ENCODE results near the gene HPCAL4. TPM values are rescaled to one million over a fixed set of nuclear protein-coding genes. Genes with fewer than 3 reads are reported as not detected.

The HPCAL4 gene
- total and polyA plus RNA-seq, 12 donors = 0.07 to 3.7 (median 0.22) TPM

- Histone ChIP-seq H3K9me3 (no peaks in the 10 kb centered on the region), H3K4me1 (peaks cover 0 to 9% (median 4%) of the 10 kb centered on the region in 9 donors), H3K4me3 (no peak overlapping the region), H3K36me3 (no peaks in the 10 kb centered on the region), H3K27ac (no peak overlapping the region), H3K27me3 (peaks cover 0 to 78% (median 60%) of the 10 kb centered on the region in 7 donors)
- 64 to 68% methylated on average over 13 of the region's 13 CpGs for WGBS, 2 donors
- no peak for DNase-seq
- intact Hi-C loops (cut with DNase I) = no loop called here
- TF ChIP-seq, protein P1, sequence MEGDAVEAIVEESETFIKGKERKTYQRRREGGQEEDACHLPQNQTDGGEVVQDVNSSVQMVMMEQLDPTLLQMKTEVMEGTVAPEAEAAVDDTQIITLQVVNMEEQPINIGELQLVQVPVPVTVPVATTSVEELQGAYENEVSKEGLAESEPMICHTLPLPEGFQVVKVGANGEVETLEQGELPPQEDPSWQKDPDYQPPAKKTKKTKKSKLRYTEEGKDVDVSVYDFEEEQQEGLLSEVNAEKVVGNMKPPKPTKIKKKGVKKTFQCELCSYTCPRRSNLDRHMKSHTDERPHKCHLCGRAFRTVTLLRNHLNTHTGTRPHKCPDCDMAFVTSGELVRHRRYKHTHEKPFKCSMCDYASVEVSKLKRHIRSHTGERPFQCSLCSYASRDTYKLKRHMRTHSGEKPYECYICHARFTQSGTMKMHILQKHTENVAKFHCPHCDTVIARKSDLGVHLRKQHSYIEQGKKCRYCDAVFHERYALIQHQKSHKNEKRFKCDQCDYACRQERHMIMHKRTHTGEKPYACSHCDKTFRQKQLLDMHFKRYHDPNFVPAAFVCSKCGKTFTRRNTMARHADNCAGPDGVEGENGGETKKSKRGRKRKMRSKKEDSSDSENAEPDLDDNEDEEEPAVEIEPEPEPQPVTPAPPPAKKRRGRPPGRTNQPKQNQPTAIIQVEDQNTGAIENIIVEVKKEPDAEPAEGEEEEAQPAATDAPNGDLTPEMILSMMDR (IDR thresholded peaks at IDR 0.05) = no peak
- no peak for ATAC-seq
Observed at GRCh38 chr1:39684313-39684664, 6.9 kb downstream of the HPCAL4 start.

DNA sequence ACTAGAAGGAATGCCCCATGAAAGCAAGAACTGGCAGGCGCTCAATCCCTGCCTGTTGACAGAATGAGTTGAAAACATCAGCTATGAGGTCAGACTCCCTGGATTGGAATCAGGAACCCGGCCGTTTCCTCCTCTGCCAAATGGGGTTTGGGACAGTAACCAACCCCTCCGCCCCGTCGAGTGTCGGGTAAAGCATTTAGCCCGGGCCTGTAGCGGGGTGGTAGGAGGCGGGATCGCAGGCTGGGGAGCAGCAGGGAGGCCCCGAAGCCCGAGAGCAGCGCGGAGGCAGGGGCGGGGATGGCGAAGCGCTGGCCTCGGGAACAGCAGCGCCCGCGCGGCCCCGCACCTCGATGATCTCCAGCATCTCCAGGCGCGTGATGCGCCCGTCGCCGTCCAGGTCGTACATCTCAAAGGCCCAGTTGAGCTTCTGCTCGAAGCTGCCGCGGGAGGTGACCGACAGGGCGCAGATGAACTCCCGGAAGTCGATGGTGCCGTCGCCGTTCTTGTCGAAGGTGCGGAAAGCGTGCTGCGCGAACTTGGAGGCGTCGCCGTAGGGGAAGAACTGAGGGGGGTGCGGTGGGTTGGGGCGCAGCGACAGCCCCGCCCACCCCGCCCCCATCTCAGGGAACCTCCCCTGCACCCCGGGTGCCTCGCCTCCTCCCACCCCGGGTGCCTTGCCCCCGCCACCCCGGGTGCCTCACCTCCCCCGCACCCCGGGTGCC lies 7.5 kb downstream of the HPCAL4 start:
- peaks cover 0 to 6% (median 4%) of the 10 kb centered on the region in 9 donors for H3K4me1 ChIP-seq
- TF ChIP-seq, protein P1 (IDR thresholded peaks at IDR 0.05) = no peak
- no peak overlapping the region for H3K27ac ChIP-seq
- peak in 1 of 2 donors; percentile 25 for DNase-seq
- H3K36me3 ChIP-seq = no peaks in the 10 kb centered on the region
- H3K9me3 ChIP-seq = no peaks in the 10 kb centered on the region
- H3K4me3 ChIP-seq = no peak overlapping the region
- 15 to 19% methylated on average over 58 to 62 of the region's 62 CpGs for whole genome bisulfite sequencing, 2 donors
- intact Hi-C loops (cut with DNase I) = no loop called here
- peak in 4 of 8 donors; percentile 12 to 21 (median 18) for ATAC-seq
- peaks cover 0 to 73% (median 56%) of the 10 kb centered on the region in 7 donors for H3K27me3 ChIP-seq

DNA sequence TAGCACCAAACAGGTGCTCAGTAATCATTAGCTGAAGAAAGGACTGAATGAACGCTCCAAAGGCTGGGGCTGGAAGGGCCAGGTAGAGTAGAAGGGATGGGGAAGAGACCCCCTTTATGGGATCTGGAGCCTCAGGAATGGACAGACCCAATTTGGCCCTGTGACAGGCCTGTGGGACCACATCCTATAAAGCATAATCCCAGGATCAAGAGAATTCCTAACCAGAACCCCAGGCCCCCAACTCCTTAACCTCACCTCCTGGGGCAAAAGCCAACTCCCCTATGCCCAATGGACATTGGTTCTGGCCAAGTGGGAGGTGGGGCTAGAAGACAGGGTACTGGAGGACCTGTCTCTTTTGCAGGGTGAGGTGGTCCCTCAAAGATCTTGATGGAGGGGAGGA lies 9.2 kb downstream of the HPCAL4 start:
- no peak for ATAC-seq

GRCh38 chr1:39681294-39681693 lies 9.9 kb downstream of the HPCAL4 start:
- Histone ChIP-seq H3K36me3 (no peaks in the 10 kb centered on the region), H3K27me3 (peaks cover 0 to 55% (median 46%) of the 10 kb centered on the region in 7 donors), H3K9me3 (no peaks in the 10 kb centered on the region), H3K27ac (no peak overlapping the region), H3K4me3 (no peak overlapping the region), H3K4me1 (peaks cover 0 to 5% (median 3%) of the 10 kb centered on the region in 9 donors)
- 78 to 87% methylated on average over 3 of the region's 3 CpGs for WGBS, 2 donors
- TF ChIP-seq, protein P1 (IDR thresholded peaks at IDR 0.05) = no peak
- ATAC-seq (no peak), DNase-seq (no peak)
- intact Hi-C loops (cut with DNase I) = no loop called here

More for the DNA sequence above, 9.2 kb downstream of the HPCAL4 start:
- 81 to 83% methylated on average over 1 of the region's 1 CpG for WGBS, 2 donors
- DNase-seq = no peak
- intact Hi-C loops (cut with DNase I) = no loop called here
- Histone ChIP-seq H3K4me1 (peaks cover 0 to 5% (median 3%) of the 10 kb centered on the region in 9 donors), H3K27ac (no peak overlapping the region), H3K4me3 (no peak overlapping the region), H3K36me3 (no peaks in the 10 kb centered on the region), H3K27me3 (peaks cover 0 to 61% (median 53%) of the 10 kb centered on the region in 7 donors), H3K9me3 (no peaks in the 10 kb centered on the region)
- TF ChIP-seq, protein P1 (IDR thresholded peaks at IDR 0.05) = no peak

Data from heart right ventricle (tissue), 16 donors.